Spleen (tissue), 7 donors: ENCODE measurements around the gene TMEM164.

ENCODE experiments used
- POLR2AphosphoS5 ChIP-seq, 3 donors: sonication (generic); formaldehyde crosslinking; IDR thresholded peaks; one replicate each; pipeline ENCODE4 v1.5.1; 2017; ENCODE audit warnings: antibody characterized with exemption in 3 of 3
- TF ChIP-seq, protein P1 (sequence below), 11 experiments: fragments of 200-600 bp in 7 of 11; fragments of 450-650 bp in 4 of 11; sonication (generic) in 4 of 11; IDR thresholded peaks in 8 of 11; conservative IDR thresholded peaks in 3 of 11; 1 replicate in 7 of 11; 2 replicates in 4 of 11; pipeline versions ENCODE4 v1.4.0 to v1.8.0; 2016 to 2021; ENCODE audit warnings: antibody characterized with exemption in 11 of 11, inconsistent platforms in 4 of 11, mild to moderate bottlenecking in 1 of 11
- donor health status: DM: no; HTN: no; CAD: no; lungs with moderate emphysema.
- donor health status: DM: no; HTN: no; CAD: no.
- donor health status: DM: no; HTN: no; CAD: no.

DNA sequence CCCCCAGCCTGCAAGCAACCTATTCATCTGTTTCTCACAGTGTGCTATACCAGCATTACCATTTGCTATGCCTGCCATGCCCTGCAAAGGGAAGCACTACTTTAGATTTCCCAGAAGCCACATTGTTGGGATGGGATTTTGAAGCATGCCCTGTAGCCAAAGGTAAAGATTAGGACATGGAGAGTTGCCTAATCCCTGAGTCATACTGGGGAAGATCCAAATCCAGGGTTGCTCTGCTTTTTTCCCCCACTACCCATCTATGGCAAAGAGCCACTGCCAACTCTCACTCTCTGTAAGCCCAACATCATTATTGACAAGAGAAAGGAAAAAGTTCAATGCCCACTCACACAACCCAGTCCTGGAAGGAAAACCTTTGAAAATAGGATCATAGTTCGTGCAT, 36.7 kb upstream of the TMEM164 start:
- TF ChIP-seq, protein P1, sequence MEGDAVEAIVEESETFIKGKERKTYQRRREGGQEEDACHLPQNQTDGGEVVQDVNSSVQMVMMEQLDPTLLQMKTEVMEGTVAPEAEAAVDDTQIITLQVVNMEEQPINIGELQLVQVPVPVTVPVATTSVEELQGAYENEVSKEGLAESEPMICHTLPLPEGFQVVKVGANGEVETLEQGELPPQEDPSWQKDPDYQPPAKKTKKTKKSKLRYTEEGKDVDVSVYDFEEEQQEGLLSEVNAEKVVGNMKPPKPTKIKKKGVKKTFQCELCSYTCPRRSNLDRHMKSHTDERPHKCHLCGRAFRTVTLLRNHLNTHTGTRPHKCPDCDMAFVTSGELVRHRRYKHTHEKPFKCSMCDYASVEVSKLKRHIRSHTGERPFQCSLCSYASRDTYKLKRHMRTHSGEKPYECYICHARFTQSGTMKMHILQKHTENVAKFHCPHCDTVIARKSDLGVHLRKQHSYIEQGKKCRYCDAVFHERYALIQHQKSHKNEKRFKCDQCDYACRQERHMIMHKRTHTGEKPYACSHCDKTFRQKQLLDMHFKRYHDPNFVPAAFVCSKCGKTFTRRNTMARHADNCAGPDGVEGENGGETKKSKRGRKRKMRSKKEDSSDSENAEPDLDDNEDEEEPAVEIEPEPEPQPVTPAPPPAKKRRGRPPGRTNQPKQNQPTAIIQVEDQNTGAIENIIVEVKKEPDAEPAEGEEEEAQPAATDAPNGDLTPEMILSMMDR (IDR thresholded peaks at IDR 0.05 in 8 of 11, conservative IDR thresholded peaks at IDR 0.05 in 3 of 11), result no peak
- TF ChIP-seq POLR2AphosphoS5 (IDR thresholded peaks at IDR 0.05), result no peak
